HepG2 (cell line): ENCODE results near the gene HS3ST5. TPM values are rescaled to one million over a fixed set of nuclear protein-coding genes. Genes with fewer than 3 reads are reported as not detected.

Experiments used
- ATAC-seq: fragments of 200-7000 bp; cut with Tn5 transposase; 3 replicates; pipeline ENCODE4 v1.9.1; 2020; ENCODE audit warnings: mild to moderate bottlenecking, moderate library complexity
- BruUV-seq: library from RNA; stranded (reverse); fragments of 400-500 nt; replicated peaks from 2 replicates; lab custom pipeline; 2021; lab: Mats Ljungman, UMichigan
- CTCF ChIA-PET: fragments of 300-600 bp; formaldehyde crosslinking; extraction: SDS; loops from one replicate; lab custom pipeline; 2021; ENCODE audit warnings: low total read pairs, inconsistent platforms, low intra/inter-chr PET ratio; lab: Yijun Ruan, JAX
- POLR2A ChIA-PET: fragments of 350-600 bp; sonication (Branson Sonifier 250); formaldehyde crosslinking; loops from one replicate; lab custom pipeline; 2020; ENCODE audit warnings: antibody characterized with exemption, inconsistent platforms; lab: Yijun Ruan, JAX
- DNase-seq: peaks from one replicate; pipeline ENCODE4 v3.0.0-alpha.2; 2015; ENCODE audit warnings: low spot score
- FAIRE-seq: peaks from 3 replicates; lab custom pipeline; 2011; peaks lifted over from hg19 to GRCh38; lab: Jason Lieb, UNC
- H2AFZ ChIP-seq: one replicate; pipeline ENCODE4 v1.6.1; 2011; ENCODE audit warnings: low read length, inconsistent platforms
- H3K27ac ChIP-seq: fragments of 300-600 bp; 3 replicates; pipeline ENCODE4 v1.8.0; 2011; ENCODE audit warnings: mixed run types, mild to moderate bottlenecking, mixed read lengths, low read length, inconsistent platforms; ENCODE audit not compliant: insufficient read depth; ENCODE audit errors: extremely low read length
- H3K27me3 ChIP-seq, 2 experiments: fragments of 200-600 bp in 1 of 2; 2 replicates in 1 of 2; 3 replicates in 1 of 2; pipeline versions ENCODE4 v1.6.0 to v1.8.0; 2011; ENCODE audit warnings: low read length in 2 of 2, mild to moderate bottlenecking in 2 of 2, moderate library complexity in 2 of 2, inconsistent platforms in 1 of 2; ENCODE audit not compliant: insufficient read depth in 2 of 2, control insufficient read depth in 1 of 2
- H3K36me3 ChIP-seq, 2 experiments: fragments of 200-600 bp in 1 of 2; replicated peaks in 1 of 2; 2 replicates in 1 of 2; 3 replicates in 1 of 2; pipeline versions ENCODE4 v1.5.1 to v1.8.0; 2011; ENCODE audit warnings: low read length in 2 of 2, inconsistent platforms in 1 of 2; ENCODE audit not compliant: insufficient read depth in 2 of 2, control insufficient read depth in 1 of 2
- H3K4me1 ChIP-seq: 2 replicates; pipeline ENCODE4 v1.5.1; 2012; ENCODE audit warnings: low read length, inconsistent platforms; ENCODE audit not compliant: insufficient read depth
- H3K4me2 ChIP-seq: 2 replicates; pipeline ENCODE4 v1.6.0; 2011; ENCODE audit warnings: low read depth, low read length, inconsistent platforms
- H3K4me3 ChIP-seq, 3 experiments: fragments of 200-600 bp in 1 of 3; sonication (generic), shearing (Covaris generic) in 1 of 3; replicated peaks in 1 of 3; 2 replicates each; pipeline ENCODE4 v1.5.1; 2011 to 2016; ENCODE audit warnings: low read length in 3 of 3, inconsistent platforms in 2 of 3, low read depth in 2 of 3, mild to moderate bottlenecking in 2 of 3, control low read depth in 1 of 3, mixed read lengths in 1 of 3; ENCODE audit not compliant: insufficient read depth in 1 of 3
- H3K79me2 ChIP-seq: one replicate; pipeline ENCODE4 v1.6.1; 2011; ENCODE audit warnings: low read length, inconsistent platforms; ENCODE audit not compliant: insufficient read depth
- H3K9ac ChIP-seq: 2 replicates; pipeline ENCODE4 v1.6.0; 2011; ENCODE audit warnings: mild to moderate bottlenecking, low read depth, low read length, inconsistent platforms; ENCODE audit not compliant: insufficient read depth
- H3K9me3 ChIP-seq: 2 replicates; pipeline ENCODE4 v1.5.1; 2012; ENCODE audit warnings: mild to moderate bottlenecking, low read length
- H4K20me1 ChIP-seq: 2 replicates; pipeline ENCODE4 v1.6.0; 2011; ENCODE audit warnings: inconsistent platforms, mild to moderate bottlenecking, low read length, moderate library complexity; ENCODE audit not compliant: insufficient read depth
- AKNA ChIP-seq: sonication (generic); formaldehyde crosslinking; IDR thresholded peaks from 2 replicates; pipeline ENCODE4 v1.4.0; 2020; ENCODE audit warnings: missing genetic modification reagents, borderline replicate concordance
- GRHL1 ChIP-seq: sonication (generic); formaldehyde crosslinking; conservative IDR thresholded peaks from 2 replicates; pipeline ENCODE4 v1.8.0; 2022; ENCODE audit warnings: missing genetic modification reagents
- HOXA9 ChIP-seq: sonication (generic); formaldehyde crosslinking; IDR thresholded peaks from 2 replicates; pipeline ENCODE4 v1.8.1; 2022; ENCODE audit warnings: missing genetic modification reagents, mild to moderate bottlenecking, moderate library complexity, borderline replicate concordance
- KAT2B ChIP-seq: fragments of 150-350 bp; IDR thresholded peaks from 2 replicates; pipeline ENCODE4 v1.6.1; 2014; ENCODE audit warnings: low read depth, low read length, borderline replicate concordance
- MZF1 ChIP-seq: sonication (generic); formaldehyde crosslinking; IDR thresholded peaks from 2 replicates; pipeline ENCODE4 v1.8.1; 2023; ENCODE audit warnings: mild to moderate bottlenecking, missing genetic modification reagents, borderline replicate concordance
- NFE2L2 ChIP-seq: fragments of 150-350 bp; IDR thresholded peaks from 2 replicates; pipeline ENCODE4 v1.6.1; 2014; ENCODE audit warnings: low read length
- RXRB ChIP-seq: IDR thresholded peaks from 2 replicates; pipeline ENCODE4 v1.6.1; 2016; ENCODE audit warnings: borderline replicate concordance, missing genetic modification reagents, missing compliant biosample characterization
- SMAD1 ChIP-seq: sonication (generic); formaldehyde crosslinking; IDR thresholded peaks from 2 replicates; pipeline ENCODE4 v1.4.0; 2020; ENCODE audit warnings: missing genetic modification reagents, low read depth, mild to moderate bottlenecking, borderline replicate concordance
- TFDP2 ChIP-seq: sonication (generic); formaldehyde crosslinking; IDR thresholded peaks from 2 replicates; pipeline ENCODE4 v1.4.0; 2020; ENCODE audit warnings: missing genetic modification reagents
- ZNF282 ChIP-seq: fragments of 450-650 bp; IDR thresholded peaks from 2 replicates; pipeline ENCODE4 v1.6.1; 2018; ENCODE audit not compliant: partially characterized antibody
- ZSCAN12 ChIP-seq: sonication (generic); formaldehyde crosslinking; IDR thresholded peaks from 2 replicates; pipeline ENCODE4 v1.9.0; 2021; ENCODE audit warnings: mild to moderate bottlenecking, missing genetic modification reagents
- WGBS: methylation state at CpG from one replicate; pipeline ENCODE4 v1.1.6; 2017; ENCODE audit warnings: low lambda C conversion rate; 5-methylcytosine and 5-hydroxymethylcytosine counted together
- in situ Hi-C: cut with HindIII; loops from 2 replicates; pipeline ENCODE4 v1.10.0; 2017; ENCODE audit warnings: low pct_unique_long_range_greater_than_20kb; ENCODE audit not compliant: extremely low pct_ligation_motif_present
- intact Hi-C: fragments of 100-400 bp; cut with micrococcal nuclease; formaldehyde crosslinking; loops from one replicate; pipeline ENCODE4 v1.10.0; 2022; ENCODE audit not compliant: unreplicated experiment
- polyA plus RNA-seq, 8 experiments: library from polyadenylated mRNA; depleted of rRNA in 3 of 8; stranded (reverse) in 7 of 8; unstranded in 1 of 8; fragments of >200 nt; fragmentation: Illumina TruSeq in 4 of 8; extraction: Trizol in 4 of 8; gene quantifications; 2 replicates each; pipeline versions ENCODE4 v1.2.1 to v1.2.3, GENCODE V29; 2011 to 2016; ENCODE audit warnings: low read depth in 4 of 8, missing spikeins in 1 of 8, mixed read lengths in 1 of 8; ENCODE audit not compliant: insufficient read depth in 1 of 8
- total RNA-seq, 5 experiments: library from RNA; depleted of rRNA; stranded (reverse); fragments of >200 nt; fragmentation: Illumina TruSeq; extraction: Trizol; gene quantifications; 2 replicates each; pipeline ENCODE4 v1.2.3, GENCODE V29; 2016; ENCODE audit warnings: low read depth in 1 of 5
- TF ChIP-seq, protein P1 (sequence below): sonication (generic); formaldehyde crosslinking; IDR thresholded peaks from 2 replicates; pipeline ENCODE4 v1.8.1; 2022; ENCODE audit warnings: low read depth, mild to moderate bottlenecking, missing genetic modification reagents

The HS3ST5 gene
- total and polyA plus RNA-seq, 2 of the 13 experiments (the other 11 are each of a cell fraction or from before 2014, with no cell fraction given), result 1.1 to 1.6 TPM

GRCh38 chr6:114160881-114161280 is 181.9 kb downstream of the HS3ST5 start:
- ChIA-PET CTCF (no interaction called here), POLR2A (no interaction called here)
- no peaks in the 10 kb centered on the region for H4K20me1 ChIP-seq
- no peaks in the 10 kb centered on the region for H3K9me3 ChIP-seq
- no peak overlapping the region for H3K4me2 ChIP-seq
- no peak overlapping the region for H3K27ac ChIP-seq
- intact Hi-C loops, result loop anchor here (10.0 kb wide), 1 partner anchor 186 kb away; the partner anchor contains the start of gene HDAC2
- no TSS peak for BruUV-seq
- 95% methylated on average over 4 of the region's 4 CpGs for WGBS
- no peak for DNase-seq
- FAIRE-seq, result no peak
- peaks cover 73% of the 10 kb centered on the region for H3K4me1 ChIP-seq
- no peak overlapping the region for H3K9ac ChIP-seq
- no peak for TF ChIP-seq AKNA (CRISPR knock-in tag)
- TF ChIP-seq TFDP2, result no peak
- no peak for TF ChIP-seq ZSCAN12 (CRISPR knock-in tag)
- TF ChIP-seq GRHL1 (CRISPR knock-in tag), result no peak
- TF ChIP-seq, protein P1, sequence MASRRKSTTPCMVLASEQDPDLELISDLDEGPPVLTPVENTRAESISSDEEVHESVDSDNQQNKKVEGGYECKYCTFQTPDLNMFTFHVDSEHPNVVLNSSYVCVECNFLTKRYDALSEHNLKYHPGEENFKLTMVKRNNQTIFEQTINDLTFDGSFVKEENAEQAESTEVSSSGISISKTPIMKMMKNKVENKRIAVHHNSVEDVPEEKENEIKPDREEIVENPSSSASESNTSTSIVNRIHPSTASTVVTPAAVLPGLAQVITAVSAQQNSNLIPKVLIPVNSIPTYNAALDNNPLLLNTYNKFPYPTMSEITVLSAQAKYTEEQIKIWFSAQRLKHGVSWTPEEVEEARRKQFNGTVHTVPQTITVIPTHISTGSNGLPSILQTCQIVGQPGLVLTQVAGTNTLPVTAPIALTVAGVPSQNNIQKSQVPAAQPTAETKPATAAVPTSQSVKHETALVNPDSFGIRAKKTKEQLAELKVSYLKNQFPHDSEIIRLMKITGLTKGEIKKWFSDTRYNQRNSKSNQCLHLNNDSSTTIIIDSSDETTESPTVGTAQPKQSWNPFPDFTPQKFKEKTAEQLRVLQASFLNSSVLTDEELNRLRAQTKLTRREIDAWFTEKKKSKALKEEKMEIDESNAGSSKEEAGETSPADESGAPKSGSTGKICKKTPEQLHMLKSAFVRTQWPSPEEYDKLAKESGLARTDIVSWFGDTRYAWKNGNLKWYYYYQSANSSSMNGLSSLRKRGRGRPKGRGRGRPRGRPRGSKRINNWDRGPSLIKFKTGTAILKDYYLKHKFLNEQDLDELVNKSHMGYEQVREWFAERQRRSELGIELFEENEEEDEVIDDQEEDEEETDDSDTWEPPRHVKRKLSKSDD, result no peak
- TF ChIP-seq ZNF282, result no peak
- TF ChIP-seq NFE2L2, result no peak
- no peak for TF ChIP-seq RXRB
- TF ChIP-seq SMAD1 (CRISPR knock-in tag), result no peak
- TF ChIP-seq KAT2B, result no peak
- TF ChIP-seq MZF1 (CRISPR knock-in tag), result no peak
- no peak for TF ChIP-seq HOXA9 (CRISPR knock-in tag)
- H3K4me3 ChIP-seq, result no peak overlapping the region
- no peaks in the 10 kb centered on the region for H3K36me3 ChIP-seq
- in situ Hi-C loops, result no loop called here
- H3K79me2 ChIP-seq, result no peaks in the 10 kb centered on the region
- no peak for ATAC-seq
- no peaks in the 10 kb centered on the region for H3K27me3 ChIP-seq
- H2AFZ ChIP-seq, result no peak overlapping the region
